Mesenteric fat pad (tissue), 1 donor: ENCODE measurements around the gene STRBP. TPM values are rescaled to one million over a fixed set of nuclear protein-coding genes. Genes with fewer than 3 reads are reported as not detected.
"Not testable (repeated sequence)": the region's sequence is repeated elsewhere in the genome, so short reads cannot be mapped to it uniquely, and the experiment has no call there.

Experiments
- DNase-seq: peaks from one replicate; pipeline ENCODE4 v3.0.0-alpha.2; 2020; ENCODE audit warnings: low spot score
- total RNA-seq: library from RNA; stranded (reverse); fragmentation: NEBNext Ultra II Directional; extraction: Animal tissue kit (Norgen Biotek cat#: 25700); gene quantifications from one replicate; pipeline ENCODE4 v1.2.1, GENCODE V29; 2021
- donor health status: DM: yes; HTN: yes; CAD: no.

The STRBP gene
- total RNA-seq, 1 donor from 2014 or later, result 8.7 TPM

- DNase-seq, result no peak
Measured at GRCh38 chr9:123283455-123283854, 15.1 kb upstream of the STRBP start.

DNA sequence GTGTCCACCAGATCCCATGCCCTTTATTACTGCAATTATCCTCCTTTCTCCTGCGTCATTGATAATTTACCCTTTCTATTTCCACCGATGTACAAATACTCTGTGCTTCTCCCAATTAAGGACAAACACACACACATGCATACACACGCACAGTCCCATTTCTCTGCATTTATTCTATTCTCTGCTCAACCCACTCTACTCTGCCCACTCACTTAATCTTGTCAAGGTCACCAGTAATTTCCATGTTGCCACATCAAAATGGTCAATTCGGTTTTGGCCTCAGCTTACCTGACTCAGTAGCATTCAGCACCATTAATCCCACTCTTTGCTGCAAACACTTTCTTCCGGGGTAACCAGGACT lies 14.6 kb upstream of the STRBP start:
- no peak for DNase-seq

- DNase-seq, result no peak
Measured at GRCh38 chr9:123282362-123283047, 14.1 kb upstream of the STRBP start.

- no peak for DNase-seq
Measured at GRCh38 chr9:123281659-123282350, 13.4 kb upstream of the STRBP start.

- DNase-seq, result not testable (repeated sequence)
Measured at GRCh38 chr9:123278879-123279493, 10.6 kb upstream of the STRBP start.

DNA sequence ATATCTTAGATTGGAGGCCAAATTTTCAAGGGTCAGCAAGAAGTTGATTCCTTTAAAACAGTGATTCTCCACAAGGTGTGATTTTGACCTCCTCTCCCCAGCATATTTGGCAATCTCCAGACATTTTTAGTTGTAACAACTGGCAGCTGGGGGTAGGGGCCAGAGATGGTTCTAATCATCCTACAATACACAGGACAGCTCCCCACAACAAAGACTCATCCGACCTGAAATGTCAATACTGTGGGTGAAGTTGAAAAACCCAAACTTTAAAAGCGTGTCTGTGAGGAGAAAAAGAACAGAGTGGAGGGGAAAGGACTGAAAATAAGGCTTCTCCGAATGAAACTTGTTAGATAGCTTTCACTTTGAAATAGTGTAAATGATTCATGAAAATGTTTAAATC lies 10.0 kb upstream of the STRBP start:
- no peak for DNase-seq

GRCh38 chr9:123276551-123276950 lies 8.2 kb upstream of the STRBP start:
- DNase-seq, result no peak

- DNase-seq, result not testable (repeated sequence)
Measured at GRCh38 chr9:123271133-123271532, 2.7 kb upstream of the STRBP start.

GRCh38 chr9:123269281-123269680 lies 895 bp upstream of the STRBP start:
- no peak for DNase-seq

GRCh38 chr9:123268199-123268464 lies 254 bp downstream of the STRBP start:
- peak; percentile 91 for DNase-seq

GRCh38 chr9:123267481-123268198 lies 746 bp downstream of the STRBP start:
- no peak for DNase-seq

GRCh38 chr9:123266655-123267399 lies 1.6 kb downstream of the STRBP start:
- DNase-seq, result no peak

GRCh38 chr9:123265833-123266232 lies 2.6 kb downstream of the STRBP start:
- DNase-seq, result no peak

GRCh38 chr9:123263227-123263626 lies 5.2 kb downstream of the STRBP start:
- DNase-seq, result no peak

GRCh38 chr9:123262338-123262737 lies 6.0 kb downstream of the STRBP start:
- DNase-seq, result no peak

GRCh38 chr9:123261006-123261677 lies 7.2 kb downstream of the STRBP start:
- no peak for DNase-seq

DNA sequence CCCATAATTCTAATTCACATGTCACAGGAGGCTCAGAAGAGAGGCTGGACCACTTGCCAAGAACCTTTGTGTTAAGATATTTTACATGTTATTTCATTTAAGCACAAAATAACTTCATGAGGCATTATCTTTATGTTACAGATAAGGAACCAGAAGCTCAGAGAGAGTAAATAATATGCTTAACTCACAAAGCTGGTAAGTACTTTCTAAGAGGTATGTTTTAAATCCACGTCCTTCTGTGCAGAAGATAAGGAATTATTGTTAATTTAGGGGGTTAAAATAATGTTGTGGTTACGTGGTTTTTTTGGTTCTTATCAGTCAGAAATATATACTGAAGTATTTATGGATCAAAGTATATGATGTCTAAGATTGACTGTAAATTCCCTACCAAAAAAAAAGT lies 8.0 kb downstream of the STRBP start:
- DNase-seq, result no peak

GRCh38 chr9:123257276-123257675 lies 11.1 kb downstream of the STRBP start:
- no peak for DNase-seq

- no peak for DNase-seq
Measured at GRCh38 chr9:123255718-123256117, 12.7 kb downstream of the STRBP start.

DNA sequence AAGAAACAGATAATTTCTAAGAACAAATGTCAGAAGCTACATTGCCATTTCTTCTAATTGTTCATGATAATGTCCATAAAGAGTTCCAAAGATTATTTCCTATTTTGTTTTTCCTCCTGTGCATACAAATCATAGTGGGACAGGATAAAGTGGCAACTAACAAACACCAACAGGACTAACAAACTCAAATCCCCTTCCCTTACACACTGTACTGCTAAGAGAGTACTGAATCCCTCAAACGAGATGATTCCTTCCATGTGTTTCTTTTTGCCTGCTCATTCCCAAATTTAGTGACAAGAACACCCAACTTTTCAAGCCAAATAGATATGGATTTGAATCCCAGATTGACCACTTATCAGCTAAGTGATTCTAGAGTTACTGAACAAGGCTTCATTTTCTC lies 15.2 kb downstream of the STRBP start:
- DNase-seq, result no peak

DNA sequence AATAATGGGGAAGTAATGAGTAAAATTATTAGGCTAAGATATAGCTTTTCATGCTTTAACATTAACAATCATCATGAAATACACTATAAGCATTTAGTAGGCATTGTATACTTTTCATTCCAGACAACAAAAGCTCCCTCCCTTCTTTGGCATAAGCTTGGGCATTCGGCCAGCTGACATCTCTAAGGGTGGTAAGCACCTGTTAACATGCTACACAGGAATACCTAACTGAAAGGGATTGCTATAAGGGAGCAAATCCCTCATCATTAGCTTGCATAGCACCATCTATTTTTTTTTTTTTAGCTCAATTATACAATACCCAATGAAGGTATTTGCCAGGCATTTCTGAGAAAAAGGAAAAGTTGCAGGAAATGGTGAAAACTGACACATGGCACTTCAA lies 16.6 kb downstream of the STRBP start:
- DNase-seq, result no peak
